Small intestine (tissue), 7 donors: ENCODE measurements around the gene DOLPP1. TPM values are rescaled to one million over a fixed set of nuclear protein-coding genes. Genes with fewer than 3 reads are reported as not detected.

Source experiments
- DNase-seq, 2 donors: peaks; one replicate each; pipeline versions ENCODE4 v3.0.0 to v3.0.0-alpha.2; 2013
- FAIRE-seq: peaks from 2 replicates; lab custom pipeline; 2012; peaks lifted over from hg19 to GRCh38; lab: Jason Lieb, UNC
- H3K27ac ChIP-seq, 3 donors: one replicate each; pipeline ENCODE4 v1.5.1; 2013; ENCODE audit warnings: low read length in 2 of 3, mild to moderate bottlenecking in 2 of 3, control low read depth in 1 of 3, inconsistent platforms in 1 of 3, low read depth in 1 of 3, moderate library complexity in 1 of 3
- H3K27me3 ChIP-seq, 3 donors: one replicate each; pipeline ENCODE4 v1.6.1; 2013; ENCODE audit warnings: low read length in 3 of 3, inconsistent platforms in 1 of 3; ENCODE audit not compliant: control insufficient read depth in 3 of 3, insufficient read depth in 3 of 3
- H3K36me3 ChIP-seq, 3 donors: one replicate each; pipeline ENCODE4 v1.6.1; 2013; ENCODE audit warnings: low read length in 3 of 3, inconsistent platforms in 1 of 3, low read depth in 1 of 3, mild to moderate bottlenecking in 1 of 3, moderate library complexity in 1 of 3; ENCODE audit not compliant: control insufficient read depth in 3 of 3, insufficient read depth in 2 of 3
- H3K4me1 ChIP-seq, 3 donors: one replicate each; pipeline ENCODE4 v1.6.1; 2013; ENCODE audit warnings: low read length in 2 of 3, inconsistent platforms in 1 of 3, low read depth in 1 of 3, mild to moderate bottlenecking in 1 of 3, moderate library complexity in 1 of 3; ENCODE audit not compliant: control insufficient read depth in 3 of 3, insufficient read depth in 2 of 3
- H3K4me3 ChIP-seq, 3 donors: one replicate each; pipeline ENCODE4 v1.5.1; 2013; ENCODE audit warnings: low read length in 3 of 3, control low read depth in 1 of 3, inconsistent platforms in 1 of 3, low read depth in 1 of 3, mild to moderate bottlenecking in 1 of 3, moderate library complexity in 1 of 3
- H3K9me3 ChIP-seq, 2 donors: one replicate each; pipeline ENCODE4 v1.6.1; 2013; ENCODE audit warnings: low read depth in 1 of 2, low read length in 1 of 2; ENCODE audit not compliant: control insufficient read depth in 2 of 2, insufficient read depth in 1 of 2
- WGBS, 3 donors: extraction: QIAGEN DNeasy Blood & Tissue Kit; methylation state at CpG; one replicate each; pipeline ENCODE4 v1.1.7; 2013; 5-methylcytosine and 5-hydroxymethylcytosine counted together
- polyA plus RNA-seq, 4 donors: library from polyadenylated mRNA; stranded (reverse) in 3 of 4; unstranded in 1 of 4; fragments of 200-250 nt in 3 of 4; fragments of 120-200 nt in 1 of 4; gene quantifications; one replicate each; pipeline versions ENCODE4 v1.2.1 to v1.2.3, GENCODE V29; 2013
- donor health status: healthy with polysubstance abuse.
- donor health status: control.
- donor health status: control.
- donor health status: Bipolar disorder and iron deficiency.
- donor health status: healthy.

The DOLPP1 gene
- polyA plus RNA-seq, 4 donors = 27.4 to 34.9 (median 28.5) TPM

DNA sequence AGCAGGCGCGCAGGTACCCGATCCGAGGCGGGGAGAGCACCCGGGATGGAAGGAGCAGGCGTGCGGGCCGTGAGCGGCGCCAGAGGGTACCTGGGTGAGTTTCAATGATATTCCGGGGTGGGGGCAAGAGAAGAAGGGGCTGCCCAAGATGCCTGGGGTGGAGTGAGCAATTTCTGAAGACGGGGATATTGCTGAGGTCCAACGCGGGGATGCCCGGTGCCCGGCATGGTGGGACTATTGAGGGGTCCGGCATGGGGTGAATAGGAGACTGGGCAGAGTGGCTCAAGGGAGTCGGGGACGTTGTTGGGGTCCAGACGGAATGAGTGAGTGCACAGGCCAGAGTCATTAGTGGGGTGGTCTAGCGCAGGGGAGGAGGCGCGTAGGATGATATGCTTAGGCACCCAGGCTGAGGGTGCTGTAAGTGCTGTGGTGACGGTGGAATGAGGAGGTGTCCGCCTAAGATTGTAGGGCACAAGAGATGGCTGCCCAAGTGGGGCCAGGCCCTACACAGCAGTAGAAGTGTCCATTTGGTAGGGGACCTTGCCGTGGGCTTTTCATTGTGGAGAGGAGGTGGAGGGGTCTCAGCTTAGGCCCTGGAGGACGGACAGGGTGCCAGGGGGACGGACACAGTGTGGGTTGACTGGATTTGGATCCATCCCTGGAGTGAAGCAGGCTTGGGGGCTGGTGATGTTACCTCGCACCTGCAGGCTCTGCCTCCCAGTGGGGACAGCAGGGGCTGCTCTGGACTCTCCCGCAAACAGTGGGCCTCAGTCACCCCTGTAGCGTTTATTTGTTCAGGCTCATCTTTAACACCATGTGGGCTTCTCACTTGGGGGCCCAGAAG lies 43.8 kb upstream of the DOLPP1 start:
- H3K27ac ChIP-seq = peak overlapping the region; percentile 61 to 90 (median 69)
- peaks cover 0 to 21% (median 7%) of the 10 kb centered on the region in 3 donors for H3K36me3 ChIP-seq
- no peaks in the 10 kb centered on the region for H3K9me3 ChIP-seq
- no peaks in the 10 kb centered on the region for H3K27me3 ChIP-seq
- peaks cover 0 to 23% (median 0%) of the 10 kb centered on the region in 3 donors for H3K4me1 ChIP-seq
- DNase-seq = peak; percentile 21 to 23
- WGBS, 3 donors = 7 to 11% (median 11%) methylated on average over 31 to 32 of the region's 32 CpGs
- peak overlapping the region; percentile 85 to 95 (median 93) for H3K4me3 ChIP-seq
- FAIRE-seq = no peak

DNA sequence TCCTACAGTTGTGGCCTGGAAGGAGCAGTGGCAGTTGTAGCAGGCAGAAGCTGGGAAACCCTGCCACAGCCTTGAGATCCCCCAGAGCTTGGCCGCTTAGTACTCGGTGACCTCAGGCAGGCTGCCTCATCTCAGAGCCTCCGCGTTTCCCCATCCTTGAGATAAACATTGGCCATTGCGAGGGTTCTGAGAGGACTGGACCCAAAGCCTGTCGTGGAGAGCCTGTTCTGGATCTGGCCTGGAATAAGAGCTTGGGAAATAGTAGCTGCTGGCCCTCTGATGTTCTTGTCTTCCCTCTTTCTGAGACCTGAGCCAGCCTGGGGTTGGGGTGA lies 43.2 kb upstream of the DOLPP1 start:
- WGBS, 3 donors = 18 to 40% (median 37%) methylated on average over 6 of the region's 6 CpGs
- Histone ChIP-seq H3K4me1 (peaks cover 0 to 23% (median 0%) of the 10 kb centered on the region in 3 donors), H3K36me3 (peaks cover 5 to 27% (median 13%) of the 10 kb centered on the region in 3 donors), H3K27ac (peak overlapping the region in 2 of 3 donors; percentile 74 to 90), H3K27me3 (no peaks in the 10 kb centered on the region), H3K9me3 (no peaks in the 10 kb centered on the region), H3K4me3 (peak overlapping the region; percentile 85 to 95 (median 93))
- FAIRE-seq = no peak
- DNase-seq = no peak

DNA sequence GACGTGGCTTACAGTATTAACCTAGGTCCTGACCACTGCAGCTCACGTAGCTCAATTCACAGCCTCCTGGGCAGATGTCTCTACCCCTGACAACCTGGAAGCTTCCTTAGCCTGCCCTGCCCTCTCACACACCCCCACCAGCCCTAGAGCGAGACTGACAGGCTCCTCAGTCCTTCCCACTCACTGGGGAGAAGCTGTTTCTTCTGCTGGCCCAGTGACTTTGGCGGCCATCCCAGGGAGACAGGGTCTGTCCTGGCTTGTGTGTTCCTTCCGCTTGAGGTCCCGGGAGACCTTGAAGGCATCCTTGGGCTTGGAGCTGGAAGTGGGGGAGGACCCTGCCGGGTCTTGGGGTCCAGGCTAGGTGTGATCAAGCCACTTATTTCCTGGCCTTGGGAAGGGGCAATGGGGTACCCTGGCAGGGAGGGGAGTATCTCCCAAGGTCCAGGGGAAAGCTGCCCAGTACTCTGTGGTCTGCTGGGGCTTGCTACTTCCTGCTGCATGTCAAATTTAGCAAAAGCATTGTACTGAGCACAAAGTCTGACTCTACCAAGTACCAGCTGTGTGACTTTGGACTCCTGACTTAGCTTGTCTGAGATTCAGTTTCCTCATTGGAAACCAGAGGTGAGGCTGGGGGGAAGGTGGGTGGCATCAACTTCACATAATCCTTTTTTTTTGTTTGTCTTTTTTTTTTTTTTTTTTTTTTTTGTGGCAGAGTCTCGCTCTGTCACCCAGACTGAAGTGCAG lies 42.6 kb upstream of the DOLPP1 start:
- Histone ChIP-seq H3K36me3 (peaks cover 5 to 31% (median 16%) of the 10 kb centered on the region in 3 donors), H3K9me3 (no peaks in the 10 kb centered on the region), H3K4me3 (peak overlapping the region in 2 of 3 donors; percentile 5 to 95), H3K4me1 (peaks cover 0 to 20% (median 0%) of the 10 kb centered on the region in 3 donors), H3K27ac (peak overlapping the region in 2 of 3 donors; percentile 74 to 90), H3K27me3 (no peaks in the 10 kb centered on the region)
- 51 to 61% (median 56%) methylated on average over 7 to 8 of the region's 8 CpGs for WGBS, 3 donors
- FAIRE-seq (no peak), DNase-seq (peak; percentile 47 to 90)

DNA sequence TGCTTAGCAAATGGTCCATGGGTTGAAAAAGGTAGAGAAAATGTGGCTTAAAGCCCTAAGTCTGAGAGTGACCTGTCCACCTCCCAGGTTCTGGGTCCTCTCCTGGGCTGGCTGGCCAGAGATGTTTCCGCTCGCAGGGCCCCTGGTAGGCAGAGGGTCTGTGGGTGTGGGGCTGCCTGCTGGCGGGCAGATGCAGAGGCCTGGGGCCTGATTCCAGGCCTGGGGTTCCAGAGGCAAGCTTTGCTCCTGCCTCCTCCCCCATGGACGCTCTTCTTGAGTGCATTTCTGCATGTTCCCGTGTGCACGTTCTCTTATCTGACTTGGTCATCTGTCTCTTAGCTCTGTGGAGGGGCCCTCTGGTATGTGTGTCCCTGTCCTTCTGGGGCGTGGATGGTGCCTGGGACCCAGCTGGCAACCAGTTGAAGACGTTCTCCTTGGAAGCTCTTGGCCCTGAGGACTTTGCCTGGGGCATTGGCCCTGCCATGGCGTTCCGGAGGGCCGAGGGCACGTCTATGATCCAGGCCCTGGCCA lies 40.7 kb upstream of the DOLPP1 start:
- H3K9me3 ChIP-seq = no peaks in the 10 kb centered on the region
- no peak overlapping the region for H3K27ac ChIP-seq
- WGBS, 3 donors = 93 to 95% (median 94%) methylated on average over 11 to 12 of the region's 12 CpGs
- DNase-seq = no peak
- no peak for FAIRE-seq
- H3K27me3 ChIP-seq = no peaks in the 10 kb centered on the region
- H3K4me1 ChIP-seq = peaks cover 0 to 19% (median 0%) of the 10 kb centered on the region in 3 donors
- H3K4me3 ChIP-seq = no peak overlapping the region
- peaks cover 9 to 48% (median 20%) of the 10 kb centered on the region in 3 donors for H3K36me3 ChIP-seq

DNA sequence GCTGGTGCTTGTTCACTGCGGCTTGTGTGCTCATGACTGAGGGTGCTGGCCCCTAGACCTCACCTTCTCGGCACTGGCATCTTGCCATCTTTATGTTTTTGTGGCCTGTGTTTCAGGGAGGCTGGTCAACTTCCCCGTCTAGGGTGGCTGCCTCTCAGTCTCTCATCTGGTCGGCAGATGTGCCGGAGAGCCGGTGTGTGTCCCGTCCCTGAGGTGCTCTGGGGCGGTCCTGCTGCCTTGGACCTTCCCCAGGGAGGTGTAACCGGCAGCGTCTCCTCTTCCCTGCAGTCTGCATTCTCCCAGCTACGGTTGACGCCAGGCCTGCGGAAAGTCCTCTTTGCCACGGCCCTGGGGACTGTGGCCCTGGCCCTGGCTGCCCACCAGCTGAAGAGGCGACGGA lies 38.9 kb upstream of the DOLPP1 start:
- no peak overlapping the region for H3K27ac ChIP-seq
- FAIRE-seq = no peak
- WGBS, 3 donors = 92 to 94% (median 93%) methylated on average over 16 of the region's 16 CpGs
- no peak for DNase-seq
- H3K4me3 ChIP-seq = no peak overlapping the region
- peaks cover 0 to 17% (median 0%) of the 10 kb centered on the region in 3 donors for H3K4me1 ChIP-seq
- no peaks in the 10 kb centered on the region for H3K27me3 ChIP-seq
- no peaks in the 10 kb centered on the region for H3K9me3 ChIP-seq
- peaks cover 9 to 58% (median 20%) of the 10 kb centered on the region in 3 donors for H3K36me3 ChIP-seq

DNA sequence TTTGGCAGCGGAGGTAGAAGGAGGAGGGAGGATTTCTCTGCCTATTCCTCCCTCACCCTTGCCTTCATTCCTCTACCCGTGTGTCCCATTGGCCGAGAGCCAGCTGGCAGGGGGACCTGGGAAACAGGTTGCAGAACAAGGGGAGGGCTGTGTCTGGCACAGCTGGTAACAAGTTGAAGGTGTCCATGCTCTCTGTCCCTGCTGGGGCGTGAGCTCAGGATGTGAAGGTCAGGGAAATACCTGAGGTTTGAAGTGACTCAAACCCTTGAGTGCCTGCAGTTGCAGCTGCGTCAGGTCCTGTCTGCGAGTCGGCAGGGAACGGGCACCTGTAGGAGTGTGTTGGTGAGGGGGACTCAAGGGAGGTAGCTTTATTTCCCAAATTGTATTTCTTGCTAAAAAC lies 28.3 kb upstream of the DOLPP1 start:
- 8 to 58% (median 36%) methylated on average over 8 of the region's 8 CpGs for WGBS, 3 donors
- no peak overlapping the region for H3K4me3 ChIP-seq
- peak in 1 of 2 donors; percentile 98 for DNase-seq
- no peaks in the 10 kb centered on the region for H3K27me3 ChIP-seq
- H3K27ac ChIP-seq = peak overlapping the region in 2 of 3 donors; percentile 81 to 91
- peaks cover 13 to 71% (median 15%) of the 10 kb centered on the region in 3 donors for H3K36me3 ChIP-seq
- H3K4me1 ChIP-seq = peaks cover 0 to 2% (median 0%) of the 10 kb centered on the region in 3 donors
- H3K9me3 ChIP-seq = no peaks in the 10 kb centered on the region
- FAIRE-seq = no peak

DNA sequence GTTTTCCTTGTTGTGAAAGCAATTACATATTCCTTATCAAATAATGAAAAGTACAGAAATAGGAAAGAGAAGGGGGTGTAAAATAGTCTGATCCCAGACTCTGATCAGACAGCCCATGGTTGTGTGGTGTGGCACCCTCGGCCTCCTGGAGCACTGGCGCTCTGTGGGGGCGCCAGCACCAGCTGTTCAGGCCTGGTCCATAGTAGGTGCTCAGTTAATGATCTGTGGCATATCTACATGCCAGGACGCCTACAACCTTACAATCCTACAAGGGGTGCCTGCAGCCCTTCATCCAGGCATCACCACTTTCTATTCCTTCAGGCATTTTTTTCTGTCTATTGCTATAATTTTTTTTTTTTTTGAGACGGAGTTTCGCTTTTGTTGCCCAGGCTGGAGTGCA lies 27.9 kb upstream of the DOLPP1 start:
- WGBS, 3 donors = 80 to 92% (median 87%) methylated on average over 6 of the region's 6 CpGs
- Histone ChIP-seq H3K36me3 (peaks cover 13 to 70% (median 15%) of the 10 kb centered on the region in 3 donors), H3K27me3 (no peaks in the 10 kb centered on the region), H3K9me3 (no peaks in the 10 kb centered on the region), H3K4me3 (no peak overlapping the region), H3K4me1 (peaks cover 0 to 2% (median 0%) of the 10 kb centered on the region in 3 donors), H3K27ac (peak overlapping the region in 2 of 3 donors; percentile 71 to 91)
- FAIRE-seq (no peak), DNase-seq (no peak)
